ENCODE measurements around the gene CYP11A1.
A peak's percentile ranks its signal among the peaks of the same experiment; 100 is the strongest.

Gene CYP11A1

GRCh38 chr15:74335396-74335795, 32.0 kb downstream of the CYP11A1 start:
- DNase-seq (ENCODE audit: insufficient read length) (no peak), FAIRE-seq (no peak)
- TF ChIP-seq POLR2AphosphoS5 (IDR thresholded peaks at IDR 0.05; ENCODE audit: low read depth, low read length): no peak
- no peak for TF ChIP-seq POLR2A (IDR thresholded peaks at IDR 0.05; ENCODE audit: low read depth, low read length)
- no peak for TF ChIP-seq TAF1 (IDR thresholded peaks at IDR 0.05; ENCODE audit: borderline replicate concordance, low read depth, low read length)

DNA sequence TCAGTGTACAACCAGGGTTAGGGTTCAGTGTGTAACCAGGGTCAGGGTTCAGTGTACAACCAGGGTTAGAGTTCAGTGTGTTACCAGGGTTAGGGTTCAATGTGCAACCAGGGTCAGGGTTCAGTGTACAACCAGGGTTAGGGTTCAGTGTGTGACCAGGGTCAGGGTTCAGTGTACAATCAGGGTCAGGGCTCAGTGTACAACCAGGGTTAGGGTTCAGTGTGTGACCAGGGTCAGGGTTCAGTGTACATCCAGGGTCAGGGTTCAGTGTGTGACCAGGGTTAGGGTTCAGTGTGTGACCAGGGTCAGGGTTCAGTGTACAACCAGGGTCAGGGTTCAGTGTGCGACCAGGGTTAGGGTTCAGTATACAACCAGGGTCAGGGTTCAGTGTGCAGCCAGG, 33.3 kb downstream of the CYP11A1 start:
- FAIRE-seq: peak; percentile 24
- DNase-seq (ENCODE audit: insufficient read length): no peak
- no peak for TF ChIP-seq POLR2AphosphoS5 (IDR thresholded peaks at IDR 0.05; ENCODE audit: low read depth, low read length)
- TF ChIP-seq POLR2A (IDR thresholded peaks at IDR 0.05; ENCODE audit: low read depth, low read length): no peak
- TF ChIP-seq TAF1 (IDR thresholded peaks at IDR 0.05; ENCODE audit: borderline replicate concordance, low read depth, low read length): no peak

- DNase-seq (ENCODE audit: insufficient read length) (no peak), FAIRE-seq (no peak)
- TF ChIP-seq TAF1 (IDR thresholded peaks at IDR 0.05; ENCODE audit: borderline replicate concordance, low read depth, low read length): no peak
- no peak for TF ChIP-seq POLR2A (IDR thresholded peaks at IDR 0.05; ENCODE audit: low read depth, low read length)
- TF ChIP-seq POLR2AphosphoS5 (IDR thresholded peaks at IDR 0.05; ENCODE audit: low read depth, low read length): no peak
Observed at GRCh38 chr15:74333662-74334061, 33.8 kb downstream of the CYP11A1 start.

- TF ChIP-seq POLR2AphosphoS5 (IDR thresholded peaks at IDR 0.05; ENCODE audit: low read depth, low read length): no peak
- TF ChIP-seq POLR2A (IDR thresholded peaks at IDR 0.05; ENCODE audit: low read depth, low read length): no peak
- TF ChIP-seq TAF1 (IDR thresholded peaks at IDR 0.05; ENCODE audit: borderline replicate concordance, low read depth, low read length): no peak
- DNase-seq (ENCODE audit: insufficient read length) (no peak), FAIRE-seq (no peak)
Observed at GRCh38 chr15:74333093-74333492, 34.4 kb downstream of the CYP11A1 start.

GRCh38 chr15:74332611-74333010, 34.8 kb downstream of the CYP11A1 start:
- TF ChIP-seq TAF1 (IDR thresholded peaks at IDR 0.05; ENCODE audit: borderline replicate concordance, low read depth, low read length) (no peak), POLR2AphosphoS5 (IDR thresholded peaks at IDR 0.05; ENCODE audit: low read depth, low read length) (no peak), POLR2A (IDR thresholded peaks at IDR 0.05; ENCODE audit: low read depth, low read length) (no peak)
- DNase-seq (ENCODE audit: insufficient read length) (no peak), FAIRE-seq (no peak)

GRCh38 chr15:74332011-74332410, 35.4 kb downstream of the CYP11A1 start:
- DNase-seq (ENCODE audit: insufficient read length) (no peak), FAIRE-seq (no peak)
- TF ChIP-seq POLR2A (IDR thresholded peaks at IDR 0.05; ENCODE audit: low read depth, low read length) (no peak), POLR2AphosphoS5 (IDR thresholded peaks at IDR 0.05; ENCODE audit: low read depth, low read length) (no peak), TAF1 (IDR thresholded peaks at IDR 0.05; ENCODE audit: borderline replicate concordance, low read depth, low read length) (no peak)

GRCh38 chr15:74330861-74331408, 36.5 kb downstream of the CYP11A1 start:
- FAIRE-seq: no peak
- no peak for DNase-seq (ENCODE audit: insufficient read length)
- TF ChIP-seq POLR2A (IDR thresholded peaks at IDR 0.05; ENCODE audit: low read depth, low read length): no peak
- no peak for TF ChIP-seq TAF1 (IDR thresholded peaks at IDR 0.05; ENCODE audit: borderline replicate concordance, low read depth, low read length)
- no peak for TF ChIP-seq POLR2AphosphoS5 (IDR thresholded peaks at IDR 0.05; ENCODE audit: low read depth, low read length)

- TF ChIP-seq TAF1 (IDR thresholded peaks at IDR 0.05; ENCODE audit: borderline replicate concordance, low read depth, low read length) (no peak), POLR2AphosphoS5 (IDR thresholded peaks at IDR 0.05; ENCODE audit: low read depth, low read length) (no peak), POLR2A (IDR thresholded peaks at IDR 0.05; ENCODE audit: low read depth, low read length) (no peak)
- FAIRE-seq: peak; percentile 27
- DNase-seq (ENCODE audit: insufficient read length): no peak
Observed at GRCh38 chr15:74328331-74329056, 39.0 kb downstream of the CYP11A1 start.

- no peak for TF ChIP-seq POLR2A (IDR thresholded peaks at IDR 0.05; ENCODE audit: low read depth, low read length)
- TF ChIP-seq TAF1 (IDR thresholded peaks at IDR 0.05; ENCODE audit: borderline replicate concordance, low read depth, low read length): no peak
- TF ChIP-seq POLR2AphosphoS5 (IDR thresholded peaks at IDR 0.05; ENCODE audit: low read depth, low read length): no peak
- FAIRE-seq: no peak
- DNase-seq (ENCODE audit: insufficient read length): no peak
Observed at GRCh38 chr15:74327756-74328155, 39.7 kb downstream of the CYP11A1 start.

DNA sequence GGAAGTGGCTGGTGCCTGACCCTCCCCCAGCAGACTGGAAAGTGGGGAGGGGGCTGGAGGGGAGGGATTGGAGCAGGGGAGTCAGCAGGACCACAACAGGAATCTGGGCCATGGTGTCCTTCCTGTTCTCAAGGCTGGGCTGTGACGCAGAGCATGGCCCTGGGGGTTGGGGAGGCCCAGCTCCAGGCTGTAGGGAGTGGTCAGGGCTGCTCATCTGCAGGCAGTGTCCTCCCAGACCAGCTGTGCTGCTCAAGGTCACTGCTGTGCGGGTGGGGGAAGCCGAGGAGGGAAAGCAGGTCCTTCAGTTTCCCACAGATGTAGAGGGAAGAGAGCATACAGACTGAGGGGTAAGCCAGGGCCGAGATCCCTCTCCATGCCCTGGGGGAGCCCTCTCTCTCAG, 40.7 kb downstream of the CYP11A1 start:
- TF ChIP-seq TAF1 (IDR thresholded peaks at IDR 0.05; ENCODE audit: borderline replicate concordance, low read depth, low read length): no peak
- TF ChIP-seq POLR2AphosphoS5 (IDR thresholded peaks at IDR 0.05; ENCODE audit: low read depth, low read length): no peak
- no peak for TF ChIP-seq POLR2A (IDR thresholded peaks at IDR 0.05; ENCODE audit: low read depth, low read length)
- DNase-seq (ENCODE audit: insufficient read length) (no peak), FAIRE-seq (no peak)

- TF ChIP-seq TAF1 (IDR thresholded peaks at IDR 0.05; ENCODE audit: borderline replicate concordance, low read depth, low read length) (no peak), POLR2AphosphoS5 (IDR thresholded peaks at IDR 0.05; ENCODE audit: low read depth, low read length) (no peak), POLR2A (IDR thresholded peaks at IDR 0.05; ENCODE audit: low read depth, low read length) (no peak)
- FAIRE-seq (no peak), DNase-seq (ENCODE audit: insufficient read length) (no peak)
Observed at GRCh38 chr15:74324714-74325113, 42.7 kb downstream of the CYP11A1 start.

- TF ChIP-seq TAF1 (IDR thresholded peaks at IDR 0.05; ENCODE audit: borderline replicate concordance, low read depth, low read length) (no peak), POLR2AphosphoS5 (IDR thresholded peaks at IDR 0.05; ENCODE audit: low read depth, low read length) (no peak), POLR2A (IDR thresholded peaks at IDR 0.05; ENCODE audit: low read depth, low read length) (no peak)
- DNase-seq (ENCODE audit: insufficient read length) (peak; percentile 72), FAIRE-seq (peak; percentile 99)
Observed at GRCh38 chr15:74322558-74323180, 44.8 kb downstream of the CYP11A1 start.

All from GM12892 (cell line).